Neural cell (in vitro differentiated cells): ENCODE results near the gene C13orf46.
"Not testable (repeated sequence)": the region's sequence is repeated elsewhere in the genome, so short reads cannot be mapped to it uniquely, and the experiment has no call there.

Experiments used
- CTCF ChIP-seq: fragments of 450-650 bp; IDR thresholded peaks from 2 replicates; pipeline ENCODE4 v1.5.1; 2014; ENCODE audit warnings: antibody characterized with exemption, mild to moderate bottlenecking, moderate library complexity; ENCODE audit not compliant: poor library complexity, severe bottlenecking
- EP300 ChIP-seq: fragments of 450-650 bp; conservative IDR thresholded peaks from 2 replicates; pipeline ENCODE4 v1.6.1; 2014; ENCODE audit warnings: antibody characterized with exemption, mild to moderate bottlenecking, moderate library complexity; ENCODE audit not compliant: poor library complexity, severe bottlenecking
- MXI1 ChIP-seq: fragments of 450-650 bp; conservative IDR thresholded peaks from 2 replicates; pipeline ENCODE4 v1.6.1; 2014; ENCODE audit warnings: antibody characterized with exemption, mild to moderate bottlenecking; ENCODE audit not compliant: poor library complexity, severe bottlenecking
- POLR2AphosphoS5 ChIP-seq: IDR thresholded peaks from 2 replicates; pipeline ENCODE4 v1.6.1; 2012
- RAD21 ChIP-seq: fragments of 450-650 bp; conservative IDR thresholded peaks from 2 replicates; pipeline ENCODE4 v1.6.1; 2014; ENCODE audit warnings: antibody characterized with exemption, mild to moderate bottlenecking, moderate library complexity

GRCh38 chr13:113988859-113989258, 15.0 kb upstream of the C13orf46 start:
- TF ChIP-seq MXI1, EP300, POLR2AphosphoS5, CTCF, RAD21: not testable (repeated sequence)
